GM20000 (cell line): ENCODE results near the gene ZFYVE16.
A peak's percentile ranks its signal among the peaks of the same experiment; 100 is the strongest.
"Not testable (repeated sequence)": the region's sequence is repeated elsewhere in the genome, so short reads cannot be mapped to it uniquely, and the experiment has no call there.

Source experiments
- DNase-seq: peaks from one replicate; pipeline ENCODE4 v3.0.0; 2012; ENCODE audit warnings: low spot score
- CTCF ChIP-seq: IDR thresholded peaks from 2 replicates; pipeline ENCODE4 v1.5.1; 2012; ENCODE audit warnings: mild to moderate bottlenecking, control low read depth; ENCODE audit errors: extremely low read depth, missing control alignments

The ZFYVE16 gene

DNA sequence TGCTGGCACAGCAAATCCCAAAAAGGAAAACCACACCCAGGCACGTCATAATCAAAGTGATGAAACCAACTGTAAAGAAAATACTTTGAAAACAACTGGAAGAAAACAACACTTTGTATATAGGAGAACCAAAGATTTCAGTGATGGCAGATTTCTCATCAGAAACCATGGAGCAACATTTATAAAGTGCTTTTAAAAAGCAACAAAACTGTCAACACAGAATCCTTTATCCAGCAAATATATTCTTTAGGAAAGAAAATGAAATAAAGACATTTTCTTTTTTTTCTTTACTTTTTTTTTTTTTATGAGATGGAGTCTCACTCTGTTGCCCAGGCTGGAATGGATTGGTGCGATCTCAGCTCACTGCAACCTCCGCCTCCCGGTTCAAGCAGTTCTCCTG lies 74.7 kb downstream of the ZFYVE16 start:
- TF ChIP-seq CTCF = no peak

GRCh38 chr5:80483636-80484232 lies 75.9 kb downstream of the ZFYVE16 start:
- no peak for TF ChIP-seq CTCF

More for the DNA sequence above, 74.7 kb downstream of the ZFYVE16 start:
- DNase-seq = no peak

GRCh38 chr5:80487444-80487828 lies 79.6 kb downstream of the ZFYVE16 start:
- DNase-seq = no peak
- no peak for TF ChIP-seq CTCF

More at GRCh38 chr5:80483636-80484232, 75.9 kb downstream of the ZFYVE16 start:
- DNase-seq = no peak

GRCh38 chr5:80487829-80488721 lies 80.2 kb downstream of the ZFYVE16 start, which contains the start of gene FAM151B:
FAM151B (plus strand) TSS chr5:80488100; CDS start chr5:80488124, 24 bp downstream.
- DNase-seq = peak; percentile 74
- no peak for TF ChIP-seq CTCF

GRCh38 chr5:80491296-80491695 lies 83.4 kb downstream of the ZFYVE16 start:
- TF ChIP-seq CTCF = no peak
- DNase-seq = no peak

GRCh38 chr5:80492741-80493140 lies 84.9 kb downstream of the ZFYVE16 start:
- DNase-seq = no peak
- TF ChIP-seq CTCF = no peak

- not testable (repeated sequence) for DNase-seq
Measured at GRCh38 chr5:80493443-80493842, 85.6 kb downstream of the ZFYVE16 start.
